ENCODE measurements around the gene KRT74.

The KRT74 gene

GRCh38 chr12:52518574-52519386 is 54.9 kb downstream of the KRT74 start:
- no peak for DNase-seq

GRCh38 chr12:52517888-52518287 is 55.8 kb downstream of the KRT74 start:
- no peak for DNase-seq

GRCh38 chr12:52517005-52517835 is 56.4 kb downstream of the KRT74 start:
- DNase-seq: no peak

- no peak for DNase-seq
Measured at GRCh38 chr12:52515927-52516831, 57.5 kb downstream of the KRT74 start.
